ENCODE measurements around the gene ABL1. TPM values are rescaled to one million over a fixed set of nuclear protein-coding genes. Genes with fewer than 3 reads are reported as not detected.

The ABL1 gene
- total RNA-seq, 2 donors from 2014 or later = 62.8 to 123 TPM

DNA sequence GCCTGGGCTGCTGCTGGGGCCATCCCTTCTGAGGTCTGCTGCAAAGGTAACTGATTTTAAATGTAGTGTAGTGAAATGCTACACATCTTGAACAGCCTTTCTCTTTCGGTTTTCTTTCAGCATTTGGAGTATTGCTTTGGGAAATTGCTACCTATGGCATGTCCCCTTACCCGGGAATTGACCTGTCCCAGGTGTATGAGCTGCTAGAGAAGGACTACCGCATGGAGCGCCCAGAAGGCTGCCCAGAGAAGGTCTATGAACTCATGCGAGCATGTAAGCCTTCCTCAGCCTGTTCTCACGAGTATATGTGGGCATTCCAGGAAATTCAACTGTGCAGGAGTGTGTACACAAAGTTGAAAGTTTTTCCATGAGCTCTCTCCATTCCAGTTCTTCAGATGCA, 43.2 kb downstream of the ABL1 start:
- DNase-seq (ENCODE audit: low spot score) (no peak), ATAC-seq (ENCODE audit: insufficient number of reproducible peaks, low FRiP score, low read depth) (no peak)
- Histone ChIP-seq H3K4me1 (ENCODE audit: control insufficient read depth in 1 of 2, low read depth in 2 of 2) (peaks cover 0 to 9% of the 10 kb centered on the region in 2 donors), H3K27me3 (replicated peaks; ENCODE audit: insufficient read depth) (no peaks in the 10 kb centered on the region), H3K9me3 (no peaks in the 10 kb centered on the region), H3K27ac (no peak overlapping the region), H3K4me3 (no peak overlapping the region), H3K36me3 (peaks cover 80% of the 10 kb centered on the region)
- TF ChIP-seq CTCF (IDR thresholded peaks at IDR 0.05) = no peak

DNA sequence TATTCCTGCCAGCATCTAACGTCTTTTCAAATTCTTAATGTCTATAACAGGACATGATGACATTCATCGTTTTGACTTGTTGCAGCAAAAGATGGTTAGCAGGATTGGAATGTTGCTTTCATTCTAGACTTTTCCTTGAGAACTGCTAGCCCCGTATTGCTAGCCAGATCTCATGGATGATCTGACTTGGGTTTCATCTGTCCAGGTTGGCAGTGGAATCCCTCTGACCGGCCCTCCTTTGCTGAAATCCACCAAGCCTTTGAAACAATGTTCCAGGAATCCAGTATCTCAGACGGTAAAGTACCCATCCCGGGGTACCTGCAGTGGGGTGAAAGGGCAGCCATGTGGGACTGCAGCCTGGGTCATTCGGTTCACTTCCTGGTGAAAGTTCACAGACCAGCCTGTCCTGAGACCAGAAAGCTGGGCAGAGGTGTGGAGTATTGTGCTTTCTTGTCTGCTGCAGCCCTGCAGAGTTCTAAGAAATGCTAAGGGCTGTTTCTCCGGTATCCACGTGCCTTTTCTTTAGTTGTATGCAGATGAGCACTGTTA, 44.9 kb downstream of the ABL1 start:
- Histone ChIP-seq H3K27me3 (replicated peaks; ENCODE audit: insufficient read depth) (no peaks in the 10 kb centered on the region), H3K4me1 (ENCODE audit: control insufficient read depth in 1 of 2, low read depth in 2 of 2) (peaks cover 0 to 5% of the 10 kb centered on the region in 2 donors), H3K27ac (no peak overlapping the region), H3K4me3 (no peak overlapping the region), H3K36me3 (peaks cover 80% of the 10 kb centered on the region), H3K9me3 (no peaks in the 10 kb centered on the region)
- TF ChIP-seq CTCF (IDR thresholded peaks at IDR 0.05) = no peak
- no peak for DNase-seq (ENCODE audit: low spot score)
- ATAC-seq (ENCODE audit: insufficient number of reproducible peaks, low FRiP score, low read depth) = no peak

DNA sequence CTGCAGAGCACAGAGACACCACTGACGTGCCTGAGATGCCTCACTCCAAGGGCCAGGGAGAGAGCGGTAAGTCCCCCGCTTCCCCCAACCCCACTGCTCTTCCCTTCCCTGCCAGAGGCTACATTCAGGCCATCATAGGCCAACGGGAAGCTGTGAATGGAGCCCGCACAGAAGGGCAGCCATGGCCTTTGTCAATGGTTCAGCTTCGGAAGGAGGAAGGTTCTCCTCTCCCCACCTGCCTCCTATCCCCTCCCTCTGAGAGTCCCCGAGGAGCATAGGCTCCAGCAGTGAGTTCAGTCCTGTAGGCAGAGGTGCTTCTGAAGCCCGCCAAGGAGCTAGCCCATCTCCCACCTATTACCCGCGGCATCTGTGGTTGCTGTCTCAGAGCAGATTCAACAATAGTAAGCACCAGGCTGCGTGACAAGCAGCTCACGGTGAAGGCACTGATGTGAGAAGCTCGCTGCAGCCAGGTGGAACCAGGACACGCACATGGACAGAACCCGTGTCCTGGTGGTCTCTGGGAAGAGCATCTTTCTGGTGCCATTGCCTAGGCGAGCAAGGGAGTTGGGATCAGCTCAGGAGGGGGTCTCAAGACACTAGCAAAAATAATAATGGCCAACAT, 45.7 kb downstream of the ABL1 start:
- DNase-seq (ENCODE audit: low spot score) (no peak), ATAC-seq (ENCODE audit: insufficient number of reproducible peaks, low FRiP score, low read depth) (no peak)
- TF ChIP-seq CTCF (IDR thresholded peaks at IDR 0.05) = no peak
- H3K27ac ChIP-seq = no peak overlapping the region
- no peaks in the 10 kb centered on the region for H3K27me3 ChIP-seq (replicated peaks; ENCODE audit: insufficient read depth)
- peaks cover 0 to 13% of the 10 kb centered on the region in 2 donors for H3K4me1 ChIP-seq (ENCODE audit: control insufficient read depth in 1 of 2, low read depth in 2 of 2)
- H3K4me3 ChIP-seq = no peak overlapping the region
- no peaks in the 10 kb centered on the region for H3K9me3 ChIP-seq
- H3K36me3 ChIP-seq = peaks cover 82% of the 10 kb centered on the region

DNA sequence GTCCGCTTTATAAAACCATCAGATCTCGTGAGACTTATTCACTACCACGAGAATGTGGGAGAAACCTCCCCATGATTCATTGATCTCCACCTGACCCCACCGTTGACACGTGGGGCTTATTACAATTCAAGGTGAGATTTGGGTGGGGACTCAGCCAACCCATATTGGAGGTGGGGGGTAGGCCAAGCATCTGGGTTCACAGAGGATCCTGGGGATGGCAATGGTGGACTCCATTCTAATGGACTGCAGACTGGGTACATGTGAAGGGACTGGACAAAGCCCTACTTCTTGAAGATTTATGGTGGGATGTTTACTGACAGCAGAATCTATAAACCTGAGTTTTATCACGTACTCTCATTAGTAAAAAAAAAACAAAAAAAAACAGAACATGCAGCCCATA, 46.5 kb downstream of the ABL1 start:
- H3K36me3 ChIP-seq = peaks cover 82% of the 10 kb centered on the region
- no peak for TF ChIP-seq CTCF (IDR thresholded peaks at IDR 0.05)
- ATAC-seq (ENCODE audit: insufficient number of reproducible peaks, low FRiP score, low read depth) = no peak

GRCh38 chr9:130882696-130883225, 47.7 kb downstream of the ABL1 start:
- Histone ChIP-seq H3K4me3 (no peak overlapping the region), H3K27me3 (replicated peaks; ENCODE audit: insufficient read depth) (no peaks in the 10 kb centered on the region), H3K36me3 (peaks cover 90% of the 10 kb centered on the region), H3K27ac (no peak overlapping the region), H3K4me1 (ENCODE audit: control insufficient read depth in 1 of 2, low read depth in 2 of 2) (peaks cover 0 to 31% of the 10 kb centered on the region in 2 donors), H3K9me3 (no peaks in the 10 kb centered on the region)
- TF ChIP-seq CTCF (IDR thresholded peaks at IDR 0.05) = no peak
- DNase-seq (ENCODE audit: low spot score) = no peak
- no peak for ATAC-seq (ENCODE audit: insufficient number of reproducible peaks, low FRiP score, low read depth)

More for the DNA sequence above, 46.5 kb downstream of the ABL1 start:
- no peaks in the 10 kb centered on the region for H3K9me3 ChIP-seq
- no peak overlapping the region for H3K4me3 ChIP-seq
- H3K27ac ChIP-seq = no peak overlapping the region
- peaks cover 0 to 18% of the 10 kb centered on the region in 2 donors for H3K4me1 ChIP-seq (ENCODE audit: control insufficient read depth in 1 of 2, low read depth in 2 of 2)
- no peak for DNase-seq (ENCODE audit: low spot score)
- H3K27me3 ChIP-seq (replicated peaks; ENCODE audit: insufficient read depth) = no peaks in the 10 kb centered on the region
